Brain microvascular endothelial cell (primary cell): ENCODE results near the gene MYLK.

Experiments used
- DNase-seq: peaks from one replicate; pipeline ENCODE4 v3.0.0-alpha.2; 2020
- H3K27ac ChIP-seq: fragments of 250-450 bp; sonication (Bioruptor Pico); 2 replicates; pipeline ENCODE4 v1.5.1; 2020; ENCODE audit warnings: mild to moderate bottlenecking, moderate library complexity
- H3K27me3 ChIP-seq: fragments of 250-450 bp; sonication (Bioruptor Pico); replicated peaks from 2 replicates; pipeline ENCODE4 v1.5.1; 2020; ENCODE audit warnings: mild to moderate bottlenecking
- H3K36me3 ChIP-seq: fragments of 250-450 bp; sonication (Bioruptor Pico); replicated peaks from 2 replicates; pipeline ENCODE4 v1.5.1; 2020; ENCODE audit warnings: mild to moderate bottlenecking
- H3K4me3 ChIP-seq: 2 replicates; pipeline ENCODE4 v1.5.1; 2011; ENCODE audit warnings: low read depth, mild to moderate bottlenecking, control low read depth, low read length, moderate library complexity
- CTCF ChIP-seq: IDR thresholded peaks from 2 replicates; pipeline ENCODE4 v1.5.1; 2011; ENCODE audit warnings: low read depth, mild to moderate bottlenecking, moderate library complexity, low read length, control low read depth, inconsistent platforms; ENCODE audit errors: missing control alignments
- in situ Hi-C: cut with HindIII; loops from 2 replicates; pipeline ENCODE4 v1.10.0; 2017; ENCODE audit warnings: low sequenced_read_pairs, low pct_ligation_motif_present

Gene MYLK

GRCh38 chr3:123627673-123628670, 256.2 kb downstream of the MYLK start:
- Histone ChIP-seq H3K4me3 (no peak overlapping the region), H3K27ac (no peak overlapping the region), H3K27me3 (no peaks in the 10 kb centered on the region), H3K36me3 (no peaks in the 10 kb centered on the region)
- no peak for TF ChIP-seq CTCF
- in situ Hi-C loops: no loop called here
- no peak for DNase-seq

- Histone ChIP-seq H3K4me3 (no peak overlapping the region), H3K36me3 (no peaks in the 10 kb centered on the region), H3K27me3 (no peaks in the 10 kb centered on the region), H3K27ac (no peak overlapping the region)
- in situ Hi-C loops: no loop called here
- DNase-seq: no peak
- TF ChIP-seq CTCF: no peak
Measured at GRCh38 chr3:123626881-123627280, 257.3 kb downstream of the MYLK start.

GRCh38 chr3:123624302-123624701, 259.8 kb downstream of the MYLK start:
- DNase-seq: no peak
- no peak for TF ChIP-seq CTCF
- in situ Hi-C loops: no loop called here
- no peaks in the 10 kb centered on the region for H3K36me3 ChIP-seq
- no peaks in the 10 kb centered on the region for H3K27me3 ChIP-seq
- no peak overlapping the region for H3K27ac ChIP-seq
- no peak overlapping the region for H3K4me3 ChIP-seq

GRCh38 chr3:123623346-123623880, 260.7 kb downstream of the MYLK start:
- no peak for TF ChIP-seq CTCF
- Histone ChIP-seq H3K36me3 (no peaks in the 10 kb centered on the region), H3K4me3 (no peak overlapping the region), H3K27ac (no peak overlapping the region), H3K27me3 (no peaks in the 10 kb centered on the region)
- in situ Hi-C loops: no loop called here
- no peak for DNase-seq

- H3K36me3 ChIP-seq: no peaks in the 10 kb centered on the region
- in situ Hi-C loops: no loop called here
- H3K4me3 ChIP-seq: no peak overlapping the region
- no peaks in the 10 kb centered on the region for H3K27me3 ChIP-seq
- no peak for TF ChIP-seq CTCF
- H3K27ac ChIP-seq: no peak overlapping the region
- no peak for DNase-seq
Measured at GRCh38 chr3:123622766-123623165, 261.4 kb downstream of the MYLK start.
